NCI-H187 treated with DMSO at 0.1 percent for 48 hours (cell line): Measurements from ENCODE around the gene NKD2.

Source experiments
- DNase-seq: peaks from one replicate; lab custom pipeline; 2025; lab: John Stamatoyannopoulos, UW

The NKD2 gene

GRCh38 chr5:1029945-1030625, 21.5 kb downstream of the NKD2 start:
- DNase-seq: no peak

GRCh38 chr5:1030801-1031271, 22.2 kb downstream of the NKD2 start:
- DNase-seq: no peak

- DNase-seq: no peak
These were observed 22.8 kb downstream of the NKD2 start for GRCh38 chr5:1031306-1031959.

GRCh38 chr5:1032011-1032410, 23.4 kb downstream of the NKD2 start:
- DNase-seq: no peak

- no peak for DNase-seq
These were observed 24.0 kb downstream of the NKD2 start for GRCh38 chr5:1032551-1033027.

GRCh38 chr5:1033178-1033577, 24.6 kb downstream of the NKD2 start:
- DNase-seq: no peak

- DNase-seq: no peak
These were observed 25.2 kb downstream of the NKD2 start for GRCh38 chr5:1033606-1034420.

- no peak for DNase-seq
These were observed 25.9 kb downstream of the NKD2 start for GRCh38 chr5:1034421-1034905.

- no peak for DNase-seq
These were observed 26.4 kb downstream of the NKD2 start for GRCh38 chr5:1034986-1035385.

- DNase-seq: no peak
These were observed 27.1 kb downstream of the NKD2 start for GRCh38 chr5:1035421-1036405.

- DNase-seq: no peak
These were observed 28.0 kb downstream of the NKD2 start for GRCh38 chr5:1036504-1037122.

- no peak for DNase-seq
These were observed 28.6 kb downstream of the NKD2 start for GRCh38 chr5:1037123-1037670.

- DNase-seq: no peak
These were observed 29.2 kb downstream of the NKD2 start for GRCh38 chr5:1037671-1038416.

GRCh38 chr5:1038417-1039209, 30.0 kb downstream of the NKD2 start:
- no peak for DNase-seq

- DNase-seq: no peak
These were observed 30.6 kb downstream of the NKD2 start for GRCh38 chr5:1039210-1039548.

GRCh38 chr5:1039706-1040260, 31.2 kb downstream of the NKD2 start:
- no peak for DNase-seq

GRCh38 chr5:1040571-1040970, 32.0 kb downstream of the NKD2 start:
- DNase-seq: no peak

- DNase-seq: no peak
These were observed 32.9 kb downstream of the NKD2 start for GRCh38 chr5:1041225-1042143.
